ENCODE measurements around the gene SLC25A39.

The SLC25A39 gene

GRCh38 chr17:44352828-44353671 lies 28.4 kb upstream of the SLC25A39 start:
- H3K27ac ChIP-seq = peak overlapping the region; percentile 71
- TF ChIP-seq ZFX (IDR thresholded peaks at IDR 0.05; ENCODE audit: borderline replicate concordance) = no peak
- TF ChIP-seq, protein P1, sequence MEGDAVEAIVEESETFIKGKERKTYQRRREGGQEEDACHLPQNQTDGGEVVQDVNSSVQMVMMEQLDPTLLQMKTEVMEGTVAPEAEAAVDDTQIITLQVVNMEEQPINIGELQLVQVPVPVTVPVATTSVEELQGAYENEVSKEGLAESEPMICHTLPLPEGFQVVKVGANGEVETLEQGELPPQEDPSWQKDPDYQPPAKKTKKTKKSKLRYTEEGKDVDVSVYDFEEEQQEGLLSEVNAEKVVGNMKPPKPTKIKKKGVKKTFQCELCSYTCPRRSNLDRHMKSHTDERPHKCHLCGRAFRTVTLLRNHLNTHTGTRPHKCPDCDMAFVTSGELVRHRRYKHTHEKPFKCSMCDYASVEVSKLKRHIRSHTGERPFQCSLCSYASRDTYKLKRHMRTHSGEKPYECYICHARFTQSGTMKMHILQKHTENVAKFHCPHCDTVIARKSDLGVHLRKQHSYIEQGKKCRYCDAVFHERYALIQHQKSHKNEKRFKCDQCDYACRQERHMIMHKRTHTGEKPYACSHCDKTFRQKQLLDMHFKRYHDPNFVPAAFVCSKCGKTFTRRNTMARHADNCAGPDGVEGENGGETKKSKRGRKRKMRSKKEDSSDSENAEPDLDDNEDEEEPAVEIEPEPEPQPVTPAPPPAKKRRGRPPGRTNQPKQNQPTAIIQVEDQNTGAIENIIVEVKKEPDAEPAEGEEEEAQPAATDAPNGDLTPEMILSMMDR (IDR thresholded peaks at IDR 0.05) = no peak

DNA sequence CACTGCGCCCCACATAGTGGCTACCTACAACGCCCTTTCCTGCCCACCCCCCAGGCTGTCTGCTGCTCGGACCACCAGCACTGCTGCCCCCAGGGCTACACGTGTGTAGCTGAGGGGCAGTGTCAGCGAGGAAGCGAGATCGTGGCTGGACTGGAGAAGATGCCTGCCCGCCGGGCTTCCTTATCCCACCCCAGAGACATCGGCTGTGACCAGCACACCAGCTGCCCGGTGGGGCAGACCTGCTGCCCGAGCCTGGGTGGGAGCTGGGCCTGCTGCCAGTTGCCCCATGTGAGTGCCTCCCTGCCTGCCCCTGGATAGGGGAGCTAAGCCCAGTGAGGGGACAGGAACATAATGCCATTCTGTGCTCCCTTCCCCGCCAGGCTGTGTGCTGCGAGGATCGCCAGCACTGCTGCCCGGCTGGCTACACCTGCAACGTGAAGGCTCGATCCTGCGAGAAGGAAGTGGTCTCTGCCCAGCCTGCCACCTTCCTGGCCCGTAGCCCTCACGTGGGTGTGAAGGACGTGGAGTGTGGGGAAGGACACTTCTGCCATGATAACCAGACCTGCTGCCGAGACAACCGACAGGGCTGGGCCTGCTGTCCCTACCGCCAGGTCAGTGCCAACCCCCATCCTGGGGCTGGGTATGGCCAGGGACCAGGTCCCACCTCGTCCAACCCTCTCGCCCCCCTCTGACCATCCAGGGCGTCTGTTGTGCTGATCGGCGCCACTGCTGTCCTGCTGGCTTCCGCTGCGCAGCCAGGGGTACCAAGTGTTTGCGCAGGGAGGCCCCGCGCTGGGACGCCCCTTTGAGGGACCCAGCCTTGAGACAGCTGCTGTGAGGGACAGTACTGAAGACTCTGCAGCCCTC lies 27.6 kb upstream of the SLC25A39 start:
- H3K27ac ChIP-seq = no peak overlapping the region
- TF ChIP-seq, protein P1 (IDR thresholded peaks at IDR 0.05) = no peak
- TF ChIP-seq ZFX (IDR thresholded peaks at IDR 0.05; ENCODE audit: borderline replicate concordance) = no peak

GRCh38 chr17:44351464-44351863 lies 26.8 kb upstream of the SLC25A39 start:
- H3K27ac ChIP-seq = no peak overlapping the region
- no peak for TF ChIP-seq ZFX (IDR thresholded peaks at IDR 0.05; ENCODE audit: borderline replicate concordance)
- TF ChIP-seq, protein P1 (IDR thresholded peaks at IDR 0.05) = no peak

- no peak for TF ChIP-seq ZFX (IDR thresholded peaks at IDR 0.05; ENCODE audit: borderline replicate concordance)
- TF ChIP-seq, protein P1 (IDR thresholded peaks at IDR 0.05) = peak; percentile 85
- H3K27ac ChIP-seq = no peak overlapping the region
Measured at GRCh38 chr17:44350733-44351226, 26.2 kb upstream of the SLC25A39 start.

GRCh38 chr17:44349553-44350070 lies 25.0 kb upstream of the SLC25A39 start:
- no peak overlapping the region for H3K27ac ChIP-seq
- TF ChIP-seq ZFX (IDR thresholded peaks at IDR 0.05; ENCODE audit: borderline replicate concordance) = no peak
- TF ChIP-seq, protein P1 (IDR thresholded peaks at IDR 0.05) = no peak

DNA sequence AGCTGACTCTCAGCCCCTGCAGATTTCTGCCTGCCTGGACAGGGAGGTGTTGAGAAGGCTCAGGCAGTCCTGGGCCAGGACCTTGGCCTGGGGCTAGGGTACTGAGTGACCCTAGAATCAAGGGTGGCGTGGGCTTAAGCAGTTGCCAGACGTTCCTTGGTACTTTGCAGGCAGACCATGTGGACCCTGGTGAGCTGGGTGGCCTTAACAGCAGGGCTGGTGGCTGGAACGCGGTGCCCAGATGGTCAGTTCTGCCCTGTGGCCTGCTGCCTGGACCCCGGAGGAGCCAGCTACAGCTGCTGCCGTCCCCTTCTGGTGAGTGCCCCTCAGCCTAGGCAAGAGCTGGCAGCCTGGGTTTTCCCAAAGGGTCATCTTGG lies 24.4 kb upstream of the SLC25A39 start:
- TF ChIP-seq, protein P1 (IDR thresholded peaks at IDR 0.05) = no peak
- TF ChIP-seq ZFX (IDR thresholded peaks at IDR 0.05; ENCODE audit: borderline replicate concordance) = no peak
- H3K27ac ChIP-seq = no peak overlapping the region
